Fibroblast of mammary gland (primary cell): ENCODE results near the gene SCTR.

ENCODE experiments used
- DNase-seq: peaks from one replicate; pipeline ENCODE4 v3.0.0-alpha.2; 2010; ENCODE audit warnings: low read depth
- H3K4me3 ChIP-seq: 2 replicates; pipeline ENCODE4 v1.5.1; 2011; ENCODE audit warnings: low read depth, mild to moderate bottlenecking, low read length, moderate library complexity; ENCODE audit not compliant: control insufficient read depth
- TF ChIP-seq, protein P1 (sequence below): conservative IDR thresholded peaks from 2 replicates; pipeline ENCODE4 v1.5.1; 2011; ENCODE audit warnings: low read depth, low read length, inconsistent platforms; ENCODE audit not compliant: control insufficient read depth, insufficient read depth

The SCTR gene

DNA sequence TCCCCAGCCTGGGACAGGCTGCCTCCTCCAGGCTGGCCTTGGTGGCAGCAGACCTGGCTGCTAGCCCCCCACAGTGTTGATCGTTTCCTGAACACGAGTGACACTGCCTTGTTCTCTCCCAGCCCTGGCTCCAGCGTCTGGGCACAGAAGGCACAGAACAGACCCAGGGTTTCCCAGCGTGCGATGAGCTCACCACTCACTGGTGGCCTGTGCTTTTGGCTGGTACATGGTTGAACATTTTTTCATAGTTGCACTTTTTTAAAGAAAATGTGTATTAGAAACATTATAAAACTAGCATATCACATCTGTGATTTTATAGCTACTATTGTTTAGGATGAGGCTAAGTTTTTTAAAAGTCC lies 40.9 kb downstream of the SCTR start:
- TF ChIP-seq, protein P1, sequence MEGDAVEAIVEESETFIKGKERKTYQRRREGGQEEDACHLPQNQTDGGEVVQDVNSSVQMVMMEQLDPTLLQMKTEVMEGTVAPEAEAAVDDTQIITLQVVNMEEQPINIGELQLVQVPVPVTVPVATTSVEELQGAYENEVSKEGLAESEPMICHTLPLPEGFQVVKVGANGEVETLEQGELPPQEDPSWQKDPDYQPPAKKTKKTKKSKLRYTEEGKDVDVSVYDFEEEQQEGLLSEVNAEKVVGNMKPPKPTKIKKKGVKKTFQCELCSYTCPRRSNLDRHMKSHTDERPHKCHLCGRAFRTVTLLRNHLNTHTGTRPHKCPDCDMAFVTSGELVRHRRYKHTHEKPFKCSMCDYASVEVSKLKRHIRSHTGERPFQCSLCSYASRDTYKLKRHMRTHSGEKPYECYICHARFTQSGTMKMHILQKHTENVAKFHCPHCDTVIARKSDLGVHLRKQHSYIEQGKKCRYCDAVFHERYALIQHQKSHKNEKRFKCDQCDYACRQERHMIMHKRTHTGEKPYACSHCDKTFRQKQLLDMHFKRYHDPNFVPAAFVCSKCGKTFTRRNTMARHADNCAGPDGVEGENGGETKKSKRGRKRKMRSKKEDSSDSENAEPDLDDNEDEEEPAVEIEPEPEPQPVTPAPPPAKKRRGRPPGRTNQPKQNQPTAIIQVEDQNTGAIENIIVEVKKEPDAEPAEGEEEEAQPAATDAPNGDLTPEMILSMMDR, result no peak
- no peak for DNase-seq
- no peak overlapping the region for H3K4me3 ChIP-seq

GRCh38 chr2:119482481-119483394 lies 41.5 kb downstream of the SCTR start:
- DNase-seq, result no peak
- no peak overlapping the region for H3K4me3 ChIP-seq
- TF ChIP-seq, protein P1, result no peak

DNA sequence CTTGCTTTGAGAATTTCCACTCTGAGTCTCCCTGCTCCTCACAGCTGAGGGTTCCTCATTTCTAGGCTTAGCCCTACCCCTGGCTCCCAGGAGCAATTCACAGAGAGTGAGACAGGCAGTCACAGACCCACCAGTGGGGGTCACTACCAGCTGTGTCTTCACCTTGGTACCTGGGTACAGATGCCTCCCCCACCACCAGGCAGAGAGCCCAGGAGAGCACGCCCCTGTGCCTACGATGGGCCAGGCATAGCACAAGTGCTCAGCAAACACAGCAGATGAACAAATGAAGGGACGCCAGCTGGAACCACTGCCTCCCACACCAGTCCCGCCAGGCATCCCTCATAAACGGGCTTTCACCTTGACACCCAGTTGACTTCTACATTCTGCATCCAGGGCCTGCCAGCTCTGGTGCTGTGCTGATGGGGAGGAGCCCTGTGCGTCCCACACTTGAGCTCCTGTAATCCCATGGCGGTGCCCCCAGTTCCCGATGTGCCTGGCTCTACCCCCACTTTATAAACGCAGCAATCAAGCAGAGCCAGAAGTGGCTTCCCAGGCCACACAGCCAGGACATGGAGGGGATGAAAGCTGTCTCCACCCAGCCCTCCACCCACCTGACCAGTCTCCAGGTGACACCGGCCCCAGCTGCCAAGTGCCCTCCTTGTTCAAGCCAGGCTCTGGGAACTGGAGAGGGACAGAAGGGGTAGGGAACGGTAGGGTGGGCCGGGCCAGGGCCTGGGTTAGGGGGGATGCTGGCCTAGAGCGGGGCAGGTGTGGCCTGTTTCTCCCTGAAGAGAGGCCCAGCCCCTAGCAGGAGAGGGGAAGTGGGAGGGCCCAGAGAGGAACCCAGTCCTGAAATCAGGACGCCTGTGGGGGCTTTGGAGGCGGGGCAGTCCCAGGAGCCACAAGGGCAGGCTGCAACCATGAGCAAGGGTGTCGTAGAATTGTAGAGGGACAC lies 42.5 kb downstream of the SCTR start:
- DNase-seq, result no peak
- H3K4me3 ChIP-seq, result no peak overlapping the region
- TF ChIP-seq, protein P1, result no peak

GRCh38 chr2:119480718-119481142 lies 43.6 kb downstream of the SCTR start:
- no peak for DNase-seq
- TF ChIP-seq, protein P1, result no peak
- no peak overlapping the region for H3K4me3 ChIP-seq

DNA sequence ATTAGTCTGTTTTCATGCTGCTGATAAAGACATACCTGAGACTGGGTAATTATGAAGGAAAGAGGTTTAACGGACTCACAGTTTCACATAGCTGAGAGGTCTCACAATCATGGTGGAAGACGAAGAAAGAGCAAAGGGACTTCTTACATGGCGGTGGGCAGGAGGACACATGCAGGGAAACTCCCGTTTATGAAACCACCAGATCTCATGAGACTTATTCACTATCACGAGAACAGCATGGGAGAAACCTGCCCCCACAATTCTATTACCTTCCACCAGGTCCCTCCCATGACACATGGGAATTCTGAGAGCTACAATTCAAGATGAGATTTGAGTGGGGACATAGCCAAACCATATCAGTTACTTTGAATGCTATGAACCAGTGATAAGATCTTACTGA lies 44.1 kb downstream of the SCTR start:
- DNase-seq, result no peak
- H3K4me3 ChIP-seq, result no peak overlapping the region
- TF ChIP-seq, protein P1, result no peak

- H3K4me3 ChIP-seq, result no peak overlapping the region
- TF ChIP-seq, protein P1, result no peak
- DNase-seq, result no peak
These were observed 45.3 kb downstream of the SCTR start for GRCh38 chr2:119478978-119479295.
